RWPE2 (cell line): ENCODE data around the gene CCDC120.

ENCODE experiments used
- ATAC-seq: fragments of 200-7000 bp; cut with Tn5 transposase; 3 replicates; pipeline ENCODE4 v1.9.1; 2021; ENCODE audit warnings: low read depth
- DNase-seq: peaks from one replicate; pipeline ENCODE4 v3.0.0-alpha.2; 2020; ENCODE audit warnings: low spot score
- H3K27ac ChIP-seq: fragments of 450-650 bp; 2 replicates; pipeline ENCODE4 v1.5.1; 2017; ENCODE audit warnings: mild to moderate bottlenecking; ENCODE audit not compliant: poor library complexity, severe bottlenecking
- H3K27me3 ChIP-seq: fragments of 250-450 bp; sonication (Bioruptor Pico); 2 replicates; pipeline ENCODE4 v1.5.1; 2021; ENCODE audit warnings: mild to moderate bottlenecking, moderate library complexity; ENCODE audit not compliant: insufficient read depth, poor library complexity, severe bottlenecking
- H3K36me3 ChIP-seq: fragments of 250-450 bp; sonication (Bioruptor Pico); 2 replicates; pipeline ENCODE4 v1.5.1; 2020; ENCODE audit warnings: low read depth, mild to moderate bottlenecking, moderate library complexity
- H3K4me1 ChIP-seq: fragments of 250-450 bp; sonication (Bioruptor Pico); 2 replicates; pipeline ENCODE4 v1.5.1; 2021; ENCODE audit warnings: mild to moderate bottlenecking, moderate library complexity; ENCODE audit not compliant: insufficient read depth, poor library complexity, severe bottlenecking
- H3K4me3 ChIP-seq: fragments of 250-450 bp; sonication (Bioruptor Pico); 2 replicates; pipeline ENCODE4 v1.5.1; 2021; ENCODE audit warnings: mild to moderate bottlenecking, moderate library complexity; ENCODE audit not compliant: severe bottlenecking
- H3K9me3 ChIP-seq: fragments of 250-450 bp; sonication (Bioruptor Pico); 2 replicates; pipeline ENCODE4 v1.5.1; 2021; ENCODE audit warnings: mild to moderate bottlenecking, moderate library complexity; ENCODE audit not compliant: severe bottlenecking
- TF ChIP-seq, protein P1 (sequence below): fragments of 450-650 bp; IDR thresholded peaks from one replicate; pipeline ENCODE4 v1.5.1; 2017; ENCODE audit warnings: mild to moderate bottlenecking, moderate library complexity; ENCODE audit not compliant: poor library complexity, severe bottlenecking

Gene CCDC120

DNA sequence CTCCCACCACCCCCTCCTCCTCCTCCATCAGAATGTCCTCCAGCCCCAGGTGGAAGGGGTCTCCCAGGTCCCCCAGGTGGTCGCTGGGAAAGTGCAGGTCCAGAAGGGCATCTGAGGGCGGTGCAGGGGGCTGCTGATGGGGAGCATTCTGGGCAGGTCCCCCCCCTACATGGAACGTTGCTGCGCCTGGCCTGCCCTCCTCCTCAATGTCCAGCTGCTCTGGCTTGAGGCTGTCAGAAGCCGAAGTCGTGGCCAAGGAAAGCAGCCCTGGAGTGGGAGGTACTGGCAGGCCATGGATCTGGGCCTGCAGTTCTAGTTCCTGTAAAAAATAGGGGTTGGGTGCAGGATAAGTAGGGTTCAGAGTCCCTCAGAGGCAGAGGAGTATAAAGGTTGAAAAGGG lies 28.5 kb upstream of the CCDC120 start:
- no peaks in the 10 kb centered on the region for H3K27me3 ChIP-seq
- no peak for DNase-seq
- H3K27ac ChIP-seq = no peak overlapping the region
- ATAC-seq = no peak
- no peaks in the 10 kb centered on the region for H3K9me3 ChIP-seq
- peaks cover 29% of the 10 kb centered on the region for H3K36me3 ChIP-seq
- no peaks in the 10 kb centered on the region for H3K4me1 ChIP-seq
- TF ChIP-seq, protein P1, sequence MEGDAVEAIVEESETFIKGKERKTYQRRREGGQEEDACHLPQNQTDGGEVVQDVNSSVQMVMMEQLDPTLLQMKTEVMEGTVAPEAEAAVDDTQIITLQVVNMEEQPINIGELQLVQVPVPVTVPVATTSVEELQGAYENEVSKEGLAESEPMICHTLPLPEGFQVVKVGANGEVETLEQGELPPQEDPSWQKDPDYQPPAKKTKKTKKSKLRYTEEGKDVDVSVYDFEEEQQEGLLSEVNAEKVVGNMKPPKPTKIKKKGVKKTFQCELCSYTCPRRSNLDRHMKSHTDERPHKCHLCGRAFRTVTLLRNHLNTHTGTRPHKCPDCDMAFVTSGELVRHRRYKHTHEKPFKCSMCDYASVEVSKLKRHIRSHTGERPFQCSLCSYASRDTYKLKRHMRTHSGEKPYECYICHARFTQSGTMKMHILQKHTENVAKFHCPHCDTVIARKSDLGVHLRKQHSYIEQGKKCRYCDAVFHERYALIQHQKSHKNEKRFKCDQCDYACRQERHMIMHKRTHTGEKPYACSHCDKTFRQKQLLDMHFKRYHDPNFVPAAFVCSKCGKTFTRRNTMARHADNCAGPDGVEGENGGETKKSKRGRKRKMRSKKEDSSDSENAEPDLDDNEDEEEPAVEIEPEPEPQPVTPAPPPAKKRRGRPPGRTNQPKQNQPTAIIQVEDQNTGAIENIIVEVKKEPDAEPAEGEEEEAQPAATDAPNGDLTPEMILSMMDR = no peak
- H3K4me3 ChIP-seq = no peak overlapping the region

DNA sequence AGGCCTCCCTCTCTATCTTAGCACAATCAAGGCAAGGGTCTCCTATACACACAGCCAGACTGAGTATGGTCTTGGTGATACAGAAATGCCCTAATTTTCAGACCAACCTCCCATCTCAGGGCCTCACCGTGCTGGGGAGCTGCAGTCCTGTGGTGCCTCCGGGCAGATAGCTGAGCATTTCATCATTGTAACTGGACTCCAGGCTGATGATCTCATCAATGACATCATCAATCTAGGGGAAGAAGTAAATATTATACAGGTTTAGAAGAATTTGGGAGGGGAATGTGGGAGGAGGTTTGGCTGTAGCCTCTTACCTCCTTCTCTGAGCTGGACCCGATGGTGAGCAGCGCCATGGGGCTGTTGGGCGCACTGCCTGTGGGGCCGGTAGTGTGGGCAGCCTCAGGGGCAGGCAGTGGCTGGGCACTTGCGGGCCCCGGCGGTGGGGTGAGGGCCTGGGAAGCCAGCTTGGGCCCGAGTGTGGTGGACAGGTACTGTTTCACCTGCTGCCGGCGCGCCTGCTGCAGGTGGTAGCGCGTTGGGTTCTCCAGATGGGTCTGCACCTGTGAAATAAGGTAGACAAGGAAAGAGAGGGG lies 20.8 kb upstream of the CCDC120 start:
- Histone ChIP-seq H3K4me1 (peaks cover 10% of the 10 kb centered on the region), H3K36me3 (peaks cover 64% of the 10 kb centered on the region)
- no peak for ATAC-seq

DNA sequence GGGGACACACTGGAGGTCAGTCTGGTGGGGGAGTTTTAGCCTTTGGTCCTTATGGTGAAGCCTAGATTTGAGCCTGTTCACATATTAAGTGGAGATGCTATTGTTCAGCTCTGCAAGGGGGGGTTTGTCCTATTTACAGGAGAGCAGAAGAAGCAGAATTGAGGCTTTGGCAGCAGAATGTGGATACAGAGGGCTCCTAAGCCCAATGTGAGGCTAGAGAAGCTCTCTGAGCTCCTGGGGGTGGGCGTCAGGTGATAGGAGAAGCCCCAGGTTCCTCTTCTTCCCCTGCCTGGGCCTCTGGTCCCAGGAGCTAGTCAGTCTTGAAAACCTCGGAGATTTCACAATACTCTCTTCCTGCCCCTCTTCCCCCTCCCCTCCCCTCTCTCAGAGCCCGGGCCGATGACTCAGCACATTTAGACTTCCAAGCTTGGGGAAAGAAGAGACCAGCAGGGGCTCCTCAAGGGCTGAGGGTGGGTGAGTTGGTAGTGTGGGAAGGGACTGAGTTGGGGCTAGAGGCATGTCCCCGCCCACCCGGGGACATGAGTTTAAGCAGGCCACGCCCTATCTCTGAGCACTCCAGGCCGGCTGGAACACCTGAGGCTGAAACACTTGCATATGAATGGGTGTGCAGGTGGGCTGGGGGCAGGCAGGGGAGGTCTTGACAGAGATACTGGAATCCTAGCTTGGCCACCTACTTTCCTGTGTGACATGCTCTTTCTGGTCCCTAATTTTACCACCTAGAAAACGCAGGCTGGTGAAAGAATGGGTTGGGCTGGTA lies 19.0 kb upstream of the CCDC120 start:
- peaks cover 10% of the 10 kb centered on the region for H3K4me1 ChIP-seq
- peak overlapping the region; percentile 90 for H3K27ac ChIP-seq
- TF ChIP-seq, protein P1 = peak; percentile 23
- ATAC-seq (peak; percentile 58), DNase-seq (peak; percentile 86)
- peak overlapping the region; percentile 70 for H3K4me3 ChIP-seq
- peaks cover 47% of the 10 kb centered on the region for H3K36me3 ChIP-seq
- H3K9me3 ChIP-seq = no peaks in the 10 kb centered on the region
- no peaks in the 10 kb centered on the region for H3K27me3 ChIP-seq

More for the DNA sequence above, 20.8 kb upstream of the CCDC120 start:
- TF ChIP-seq, protein P1 = no peak
- H3K27me3 ChIP-seq = no peaks in the 10 kb centered on the region
- DNase-seq = no peak
- no peak overlapping the region for H3K4me3 ChIP-seq
- no peaks in the 10 kb centered on the region for H3K9me3 ChIP-seq
- peak overlapping the region; percentile 90 for H3K27ac ChIP-seq

DNA sequence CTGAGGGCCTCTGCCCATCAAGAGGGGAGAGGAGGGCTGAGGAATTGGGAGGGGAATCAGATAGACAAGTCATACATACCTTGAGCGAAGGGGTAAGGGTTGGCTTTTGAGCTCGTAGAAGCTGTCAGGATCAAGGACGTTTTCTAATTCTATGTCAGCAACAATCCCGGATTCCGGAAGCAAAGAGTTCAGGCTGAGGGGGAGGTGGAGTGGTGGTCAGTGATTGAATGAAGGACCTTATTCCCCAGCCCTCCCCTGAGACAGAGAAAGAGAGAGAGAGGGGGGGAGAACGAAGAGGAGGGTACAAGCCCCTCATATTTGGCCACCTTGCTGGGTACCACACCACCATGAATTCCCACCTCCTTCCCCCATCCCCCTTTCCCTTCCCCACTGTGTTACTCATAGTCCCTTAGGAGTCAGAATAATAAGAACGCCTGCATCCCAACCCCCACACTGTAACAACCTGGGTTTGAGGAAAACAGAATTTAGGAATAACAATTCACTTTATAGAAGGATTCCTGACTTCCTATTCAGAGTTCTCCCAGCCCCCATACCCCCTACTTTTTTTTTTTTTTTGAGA lies 18.3 kb upstream of the CCDC120 start:
- ATAC-seq (no peak), DNase-seq (no peak)
- Histone ChIP-seq H3K4me3 (peak overlapping the region; percentile 70), H3K27ac (peak overlapping the region; percentile 90), H3K27me3 (no peaks in the 10 kb centered on the region), H3K4me1 (peaks cover 10% of the 10 kb centered on the region), H3K9me3 (no peaks in the 10 kb centered on the region), H3K36me3 (peaks cover 46% of the 10 kb centered on the region)
- TF ChIP-seq, protein P1 = no peak
